ENCODE data around the gene BTAF1. TPM values are rescaled to one million over a fixed set of nuclear protein-coding genes. Genes with fewer than 3 reads are reported as not detected.
A peak's percentile ranks its signal among the peaks of the same experiment; 100 is the strongest.

The BTAF1 gene
- total RNA-seq, 1 donor, result 47.4 TPM

DNA sequence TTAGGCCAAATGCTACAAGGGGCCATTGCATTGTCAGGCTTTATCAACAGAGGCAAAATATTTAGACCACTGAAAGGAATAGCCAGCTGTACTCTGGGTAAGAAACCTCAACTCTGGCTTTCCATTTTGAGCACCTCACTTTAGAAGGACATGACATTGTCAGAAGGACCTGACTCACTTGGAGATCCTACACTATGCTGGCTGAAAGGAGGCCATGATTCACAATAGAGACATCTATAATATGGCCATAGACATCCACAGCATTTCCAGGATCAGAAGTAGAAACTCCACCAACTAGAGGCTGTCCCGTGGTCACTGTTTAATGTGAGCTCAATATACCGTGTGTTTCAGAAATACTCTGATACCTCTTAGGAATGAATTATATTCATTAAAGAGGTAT is 140.9 kb downstream of the BTAF1 start:
- Histone ChIP-seq H3K79me2 (ENCODE audit: insufficient read depth, low read length) (no peaks in the 10 kb centered on the region), H3K4me2 (ENCODE audit: insufficient read depth, low read length) (no peak overlapping the region), H3K4me1 (ENCODE audit: insufficient read depth, low read length) (peaks cover 5% of the 10 kb centered on the region), H2AFZ (ENCODE audit: low read length) (no peak overlapping the region), H3K9me3 (ENCODE audit: low read depth, low read length) (no peaks in the 10 kb centered on the region), H3K27me3 (ENCODE audit: insufficient read depth, low read length) (no peaks in the 10 kb centered on the region), H3K4me3 (ENCODE audit: insufficient read depth, low read length) (no peak overlapping the region), H4K20me1 (ENCODE audit: insufficient read depth, low read length) (no peaks in the 10 kb centered on the region), H3K27ac (ENCODE audit: low read depth, low read length) (no peak overlapping the region), H3K36me3 (ENCODE audit: insufficient read depth, low read length) (no peaks in the 10 kb centered on the region)
- TF ChIP-seq, protein P1, sequence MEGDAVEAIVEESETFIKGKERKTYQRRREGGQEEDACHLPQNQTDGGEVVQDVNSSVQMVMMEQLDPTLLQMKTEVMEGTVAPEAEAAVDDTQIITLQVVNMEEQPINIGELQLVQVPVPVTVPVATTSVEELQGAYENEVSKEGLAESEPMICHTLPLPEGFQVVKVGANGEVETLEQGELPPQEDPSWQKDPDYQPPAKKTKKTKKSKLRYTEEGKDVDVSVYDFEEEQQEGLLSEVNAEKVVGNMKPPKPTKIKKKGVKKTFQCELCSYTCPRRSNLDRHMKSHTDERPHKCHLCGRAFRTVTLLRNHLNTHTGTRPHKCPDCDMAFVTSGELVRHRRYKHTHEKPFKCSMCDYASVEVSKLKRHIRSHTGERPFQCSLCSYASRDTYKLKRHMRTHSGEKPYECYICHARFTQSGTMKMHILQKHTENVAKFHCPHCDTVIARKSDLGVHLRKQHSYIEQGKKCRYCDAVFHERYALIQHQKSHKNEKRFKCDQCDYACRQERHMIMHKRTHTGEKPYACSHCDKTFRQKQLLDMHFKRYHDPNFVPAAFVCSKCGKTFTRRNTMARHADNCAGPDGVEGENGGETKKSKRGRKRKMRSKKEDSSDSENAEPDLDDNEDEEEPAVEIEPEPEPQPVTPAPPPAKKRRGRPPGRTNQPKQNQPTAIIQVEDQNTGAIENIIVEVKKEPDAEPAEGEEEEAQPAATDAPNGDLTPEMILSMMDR (IDR thresholded peaks at IDR 0.05; ENCODE audit: extremely low read depth, low read depth, low read length), result no peak
- peak; percentile 58 for DNase-seq (ENCODE audit: insufficient read length, low spot score, missing footprints)

DNA sequence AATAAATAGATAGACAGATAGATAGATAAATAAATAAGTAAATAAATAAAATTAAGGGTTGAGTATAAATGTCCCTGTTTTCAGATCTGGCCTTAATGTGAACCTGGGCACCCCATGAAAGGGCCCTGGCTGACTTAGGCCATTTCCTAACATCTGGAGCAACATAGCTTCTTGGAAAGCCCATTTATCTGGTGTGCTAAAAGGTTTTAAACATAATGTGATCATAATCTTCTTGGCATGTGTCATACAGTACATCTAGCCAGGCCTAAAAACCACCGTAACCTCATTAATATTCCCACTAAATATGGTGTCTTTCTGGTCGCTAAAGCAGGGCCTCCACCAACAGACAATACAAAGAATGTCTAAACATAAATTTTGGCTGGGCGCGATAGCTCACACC is 142.8 kb downstream of the BTAF1 start:
- H3K4me3 ChIP-seq (ENCODE audit: insufficient read depth, low read length), result no peak overlapping the region
- no peaks in the 10 kb centered on the region for H3K79me2 ChIP-seq (ENCODE audit: insufficient read depth, low read length)
- no peak overlapping the region for H2AFZ ChIP-seq (ENCODE audit: low read length)
- DNase-seq (ENCODE audit: insufficient read length, low spot score, missing footprints), result no peak
- TF ChIP-seq, protein P1 (IDR thresholded peaks at IDR 0.05; ENCODE audit: extremely low read depth, low read depth, low read length), result no peak
- no peaks in the 10 kb centered on the region for H3K27me3 ChIP-seq (ENCODE audit: insufficient read depth, low read length)
- H3K27ac ChIP-seq (ENCODE audit: low read depth, low read length), result no peak overlapping the region
- H3K4me1 ChIP-seq (ENCODE audit: insufficient read depth, low read length), result peaks cover 5% of the 10 kb centered on the region
- no peaks in the 10 kb centered on the region for H3K36me3 ChIP-seq (ENCODE audit: insufficient read depth, low read length)
- H3K9me3 ChIP-seq (ENCODE audit: low read depth, low read length), result no peaks in the 10 kb centered on the region
- no peaks in the 10 kb centered on the region for H4K20me1 ChIP-seq (ENCODE audit: insufficient read depth, low read length)
- no peak overlapping the region for H3K4me2 ChIP-seq (ENCODE audit: insufficient read depth, low read length)

DNA sequence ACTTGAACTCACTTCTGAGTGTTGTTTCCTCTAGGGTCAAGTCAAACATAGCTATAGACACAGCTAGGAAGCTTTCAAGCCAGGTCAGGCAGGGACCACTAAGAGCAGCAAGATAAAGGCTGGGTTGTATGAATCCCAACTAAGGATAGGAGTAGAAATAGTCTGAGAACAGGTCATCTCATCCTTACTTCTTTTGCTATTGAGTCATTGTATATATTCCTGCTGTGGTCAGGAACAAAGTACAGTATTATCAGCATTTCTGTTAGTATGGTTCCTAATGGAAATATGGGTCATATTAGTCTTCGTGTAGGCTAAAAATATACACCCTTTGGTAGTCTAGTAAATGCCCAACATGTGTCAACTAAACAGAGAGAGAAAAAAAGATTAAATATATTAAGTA is 145.3 kb downstream of the BTAF1 start:
- Histone ChIP-seq H3K4me1 (ENCODE audit: insufficient read depth, low read length) (peaks cover 5% of the 10 kb centered on the region), H3K36me3 (ENCODE audit: insufficient read depth, low read length) (no peaks in the 10 kb centered on the region), H4K20me1 (ENCODE audit: insufficient read depth, low read length) (no peaks in the 10 kb centered on the region), H3K4me3 (ENCODE audit: insufficient read depth, low read length) (no peak overlapping the region), H3K27me3 (ENCODE audit: insufficient read depth, low read length) (no peaks in the 10 kb centered on the region), H3K27ac (ENCODE audit: low read depth, low read length) (no peak overlapping the region), H3K4me2 (ENCODE audit: insufficient read depth, low read length) (no peak overlapping the region), H2AFZ (ENCODE audit: low read length) (no peak overlapping the region), H3K79me2 (ENCODE audit: insufficient read depth, low read length) (no peaks in the 10 kb centered on the region), H3K9me3 (ENCODE audit: low read depth, low read length) (no peaks in the 10 kb centered on the region)
- DNase-seq (ENCODE audit: insufficient read length, low spot score, missing footprints), result no peak
- TF ChIP-seq, protein P1 (IDR thresholded peaks at IDR 0.05; ENCODE audit: extremely low read depth, low read depth, low read length), result no peak

DNA sequence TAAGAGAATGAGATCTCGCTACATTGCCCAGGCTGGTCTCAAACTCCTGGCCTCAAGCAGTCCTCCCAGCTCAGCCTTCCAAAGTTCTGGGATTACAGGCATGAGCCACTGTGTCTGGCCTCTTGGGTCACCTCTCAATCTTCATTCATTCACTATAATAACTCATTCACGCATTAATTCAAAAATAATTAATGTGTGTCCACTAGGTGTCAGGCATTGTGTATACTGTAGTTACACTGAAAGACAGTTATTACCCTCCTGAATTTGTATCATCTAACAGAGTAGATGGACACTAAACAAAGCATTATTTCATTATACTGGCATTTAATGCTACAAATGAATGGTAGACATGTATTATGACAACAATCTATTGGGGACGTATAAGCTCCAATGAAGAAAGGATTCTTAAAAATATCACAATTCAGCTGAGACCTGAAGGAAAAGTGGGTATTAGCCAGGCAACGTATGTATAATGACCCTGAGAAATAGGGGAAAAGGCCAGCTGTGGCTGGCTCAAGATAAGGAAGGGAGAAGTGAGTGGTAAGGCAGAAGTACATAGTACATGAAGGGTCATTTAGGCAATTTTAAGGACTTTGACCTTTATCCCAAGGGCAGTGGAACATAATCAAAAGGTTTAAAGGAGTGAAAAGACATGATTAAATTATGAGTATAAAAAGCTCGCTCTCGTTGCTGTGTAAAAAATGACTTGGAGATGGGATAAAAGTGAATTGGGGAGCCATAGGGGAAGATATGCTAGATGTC is 150.7 kb downstream of the BTAF1 start:
- Histone ChIP-seq H3K79me2 (ENCODE audit: insufficient read depth, low read length) (no peaks in the 10 kb centered on the region), H4K20me1 (ENCODE audit: insufficient read depth, low read length) (no peaks in the 10 kb centered on the region), H3K4me1 (ENCODE audit: insufficient read depth, low read length) (no peaks in the 10 kb centered on the region), H3K4me2 (ENCODE audit: insufficient read depth, low read length) (no peak overlapping the region), H2AFZ (ENCODE audit: low read length) (no peak overlapping the region), H3K9me3 (ENCODE audit: low read depth, low read length) (no peaks in the 10 kb centered on the region), H3K36me3 (ENCODE audit: insufficient read depth, low read length) (no peaks in the 10 kb centered on the region), H3K27ac (ENCODE audit: low read depth, low read length) (no peak overlapping the region), H3K4me3 (ENCODE audit: insufficient read depth, low read length) (no peak overlapping the region), H3K27me3 (ENCODE audit: insufficient read depth, low read length) (no peaks in the 10 kb centered on the region)
- no peak for DNase-seq (ENCODE audit: insufficient read length, low spot score, missing footprints)
- TF ChIP-seq, protein P1 (IDR thresholded peaks at IDR 0.05; ENCODE audit: extremely low read depth, low read depth, low read length), result peak; percentile 21

Data from osteoblast (primary cell).